SU-DHL-6 (cell line): ENCODE data around the gene ST3GAL5.

Experiments used
- CTCF ChIP-seq: fragments of 200-600 bp; sonication (generic); IDR thresholded peaks from one replicate; pipeline ENCODE4 v1.5.1; 2017; ENCODE audit warnings: antibody characterized with exemption, mild to moderate bottlenecking, low read length, moderate library complexity; ENCODE audit not compliant: insufficient read depth, poor library complexity, severe bottlenecking
- EZH2phosphoT487 ChIP-seq: fragments of 200-600 bp; sonication (generic), shearing (Covaris generic); conservative IDR thresholded peaks from 2 replicates; pipeline ENCODE4 v1.6.1; 2018; ENCODE audit warnings: mild to moderate bottlenecking, antibody characterized with exemption, low read length, moderate library complexity, mixed read lengths

- TF ChIP-seq CTCF (no peak), EZH2phosphoT487 (no peak)
Observed at GRCh38 chr2:85864654-85865053, 24.1 kb downstream of the ST3GAL5 start.
